ENCODE results near the gene SPATS2.
A peak's percentile ranks its signal among the peaks of the same experiment; 100 is the strongest.
"Not testable (repeated sequence)": the region's sequence is repeated elsewhere in the genome, so short reads cannot be mapped to it uniquely, and the experiment has no call there.

Gene SPATS2

GRCh38 chr12:49332891-49333371, 34.3 kb upstream of the SPATS2 start:
- no peak for TF ChIP-seq CTCF (conservative IDR thresholded peaks at IDR 0.05)
- TF ChIP-seq ZFX (IDR thresholded peaks at IDR 0.05) = no peak
- H3K27ac ChIP-seq = no peak overlapping the region

DNA sequence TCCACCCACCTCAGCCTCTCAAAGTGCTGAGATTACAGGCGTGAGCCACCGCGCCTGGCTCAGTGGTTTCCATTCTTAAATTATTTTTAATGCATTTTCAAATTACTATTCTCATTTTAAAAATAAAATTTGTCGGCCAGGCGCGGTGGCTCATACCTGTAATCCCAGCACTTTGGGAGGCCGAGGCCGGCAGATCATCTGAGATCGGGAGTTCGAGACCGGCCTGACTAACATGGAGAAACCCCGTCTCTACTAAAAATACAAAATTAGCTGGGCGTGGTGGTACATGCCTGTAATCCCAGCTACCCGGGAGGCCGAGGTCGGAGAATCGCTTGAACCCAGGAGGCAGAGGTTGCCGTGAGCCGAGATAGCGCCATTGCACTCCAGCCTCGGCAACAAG, 33.5 kb upstream of the SPATS2 start:
- not testable (repeated sequence) for H3K27ac ChIP-seq

DNA sequence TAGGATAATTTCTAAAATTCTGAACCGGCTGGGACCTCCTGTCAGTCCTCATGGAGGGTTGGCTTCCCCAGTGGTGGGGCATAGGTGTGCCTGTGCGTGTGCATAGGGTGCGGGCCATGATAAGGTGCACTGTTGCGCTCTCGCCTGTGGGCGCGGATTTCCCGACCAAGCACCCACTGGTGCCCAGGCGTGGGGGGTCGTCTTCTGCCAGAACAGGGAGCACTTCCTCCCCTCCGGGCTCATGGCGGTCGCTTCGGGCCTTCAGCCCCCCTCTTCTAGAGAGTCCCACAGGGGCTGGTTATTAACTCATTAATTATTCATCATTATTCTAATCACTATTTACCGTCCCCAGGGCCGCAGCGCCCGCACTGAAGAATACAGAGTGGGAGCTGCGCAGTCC, 33.0 kb upstream of the SPATS2 start:
- no peak for TF ChIP-seq ZFX (IDR thresholded peaks at IDR 0.05)
- no peak for TF ChIP-seq CTCF (conservative IDR thresholded peaks at IDR 0.05)
- H3K27ac ChIP-seq = no peak overlapping the region

DNA sequence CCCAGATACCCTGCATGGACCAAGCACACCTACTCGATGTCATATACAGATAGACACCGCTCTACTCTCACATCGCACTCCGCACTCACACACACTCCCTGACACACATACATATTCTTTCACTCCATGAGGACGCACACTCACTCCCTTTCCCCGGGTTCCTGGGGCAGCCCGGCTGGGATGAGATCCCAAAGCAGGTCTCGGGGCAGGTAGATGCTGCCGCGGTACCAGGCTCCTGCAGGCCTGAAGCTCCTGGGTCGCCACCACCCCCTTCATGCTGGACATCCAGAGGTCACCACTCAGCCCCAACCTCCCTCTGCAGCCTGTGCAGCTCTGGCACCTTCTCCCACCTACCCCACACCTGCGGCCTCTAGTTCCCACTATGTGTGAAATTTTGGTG, 32.6 kb upstream of the SPATS2 start:
- no peak for TF ChIP-seq CTCF (conservative IDR thresholded peaks at IDR 0.05)
- no peak for TF ChIP-seq ZFX (IDR thresholded peaks at IDR 0.05)
- H3K27ac ChIP-seq = no peak overlapping the region

- no peak for TF ChIP-seq ZFX (IDR thresholded peaks at IDR 0.05)
- H3K27ac ChIP-seq = no peak overlapping the region
Measured at GRCh38 chr12:49335118-49335954, 31.9 kb upstream of the SPATS2 start.

DNA sequence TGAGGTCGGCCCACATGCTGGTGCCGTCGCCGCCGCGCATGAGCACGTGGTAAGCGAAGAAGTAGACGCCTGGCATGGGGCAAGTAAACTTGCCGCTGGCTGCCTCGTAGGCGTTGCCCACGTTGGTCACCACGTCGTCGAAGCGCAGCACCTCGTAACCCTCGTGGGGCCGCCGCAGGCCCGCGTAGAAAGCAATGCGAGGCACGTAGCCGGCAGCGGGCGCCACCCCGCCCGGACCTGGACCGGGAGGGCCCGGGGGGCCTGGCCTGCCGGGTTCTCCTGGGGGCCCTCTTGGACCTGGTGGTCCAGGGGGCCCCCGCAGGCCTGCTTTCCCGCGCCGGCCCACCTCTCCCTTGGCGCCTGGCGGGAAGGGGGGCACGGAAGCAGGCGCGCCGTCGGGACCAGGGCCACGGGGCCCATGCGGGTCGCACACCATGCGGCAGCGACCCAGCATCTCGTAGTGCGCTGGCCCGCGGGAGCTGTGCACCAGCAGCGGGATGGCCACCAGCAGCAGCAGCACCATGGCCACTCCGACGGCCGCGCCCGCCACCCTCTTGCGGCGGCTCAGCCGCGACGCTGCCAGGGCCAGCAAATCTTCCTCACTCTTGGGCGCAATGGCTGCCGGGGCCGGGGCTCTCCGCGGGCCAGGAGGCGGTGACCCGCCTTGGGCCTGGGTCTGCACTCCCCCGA, 31.2 kb upstream of the SPATS2 start:
- no peak overlapping the region for H3K27ac ChIP-seq
- TF ChIP-seq ZFX (IDR thresholded peaks at IDR 0.05) = no peak

DNA sequence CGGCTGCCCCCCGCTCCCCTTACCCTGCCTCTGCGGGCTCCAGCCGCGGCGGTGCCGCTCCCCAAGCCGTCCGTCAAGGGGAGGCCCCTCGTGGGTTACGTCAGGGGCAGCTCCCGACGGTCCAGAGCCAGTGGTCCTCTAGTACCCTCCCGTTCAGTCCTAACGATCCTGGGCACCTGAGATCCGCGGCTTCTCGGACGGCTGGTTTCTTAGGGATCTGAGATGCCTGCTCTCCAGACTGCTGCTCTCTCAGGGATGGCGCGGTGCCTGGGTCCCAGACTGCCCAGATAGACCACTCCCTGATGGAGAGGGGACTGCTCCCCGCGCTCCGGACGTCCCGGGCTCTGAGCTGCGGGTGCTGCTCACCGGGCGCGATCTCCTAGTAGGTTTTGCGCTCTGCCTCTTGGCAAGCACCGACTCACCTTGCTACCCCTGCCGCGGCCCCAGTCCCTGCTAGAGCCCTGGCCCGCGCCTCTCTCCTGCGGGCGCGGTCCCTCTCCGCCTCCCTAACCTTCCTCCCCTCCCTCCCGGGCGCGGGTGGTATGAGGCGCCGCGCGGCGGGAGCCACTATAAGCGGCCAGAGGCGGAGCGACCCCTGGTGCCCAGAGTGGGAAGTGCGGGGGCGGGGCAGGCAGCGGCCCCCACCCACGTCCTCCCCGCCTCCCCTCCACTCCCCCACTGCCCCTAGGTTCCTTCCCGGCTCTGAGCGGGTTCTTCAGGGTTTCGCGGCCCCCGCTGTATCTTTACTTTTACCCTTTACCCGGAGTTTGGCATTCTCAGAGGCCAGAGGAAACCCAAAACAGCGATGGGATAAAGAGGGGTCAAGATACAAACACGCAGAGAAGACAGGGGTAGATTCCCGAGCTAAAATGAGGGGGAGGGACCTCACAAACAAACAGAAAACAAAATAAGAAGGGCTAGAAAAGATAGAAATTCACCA, 30.3 kb upstream of the SPATS2 start, which contains the start of gene C1QL4:
TSS of gene C1QL4 (minus strand) at position 544 of the 940 bp plus-strand sequence. CDS start 711 bp downstream, outside the sequence.
- H3K27ac ChIP-seq = no peak within 1 kb of the TSS; the same call in 1 of the 2 replicates
- TF ChIP-seq ZFX (IDR thresholded peaks at IDR 0.05) = no peak
- peak; percentile 100 for TF ChIP-seq CTCF (conservative IDR thresholded peaks at IDR 0.05)

GRCh38 chr12:49338830-49339463, 28.3 kb upstream of the SPATS2 start:
- no peak overlapping the region for H3K27ac ChIP-seq

More at GRCh38 chr12:49338830-49339463, 28.3 kb upstream of the SPATS2 start:
- TF ChIP-seq ZFX (IDR thresholded peaks at IDR 0.05) (no peak), CTCF (conservative IDR thresholded peaks at IDR 0.05) (no peak)

Measured in C4-2B (cell line).